Neuronal stem cell (in vitro differentiated cells): ENCODE results near the gene TP73.

ENCODE experiments used
- DNase-seq: peaks from one replicate; pipeline ENCODE4 v3.0.0-alpha.2; 2013; ENCODE audit warnings: low spot score
- H2AFZ ChIP-seq: one replicate; pipeline ENCODE4 v1.6.1; 2013; ENCODE audit warnings: mild to moderate bottlenecking, low read length, inconsistent platforms
- H2AK5ac ChIP-seq: 2 replicates; pipeline ENCODE4 v1.6.1; 2013; ENCODE audit warnings: low read depth, mild to moderate bottlenecking, inconsistent platforms, low read length, moderate library complexity, mixed read lengths
- H2BK120ac ChIP-seq: 2 replicates; pipeline ENCODE4 v1.6.1; 2013; ENCODE audit warnings: low read depth, mild to moderate bottlenecking, inconsistent platforms, low read length, moderate library complexity, mixed read lengths
- H2BK12ac ChIP-seq: one replicate; pipeline ENCODE4 v1.6.1; 2013; ENCODE audit warnings: low read length, inconsistent platforms
- H2BK15ac ChIP-seq: 2 replicates; pipeline ENCODE4 v1.6.1; 2013; ENCODE audit warnings: mild to moderate bottlenecking, low read length, inconsistent platforms, mixed read lengths
- H2BK5ac ChIP-seq: one replicate; pipeline ENCODE4 v1.6.1; 2013; ENCODE audit warnings: inconsistent platforms, mild to moderate bottlenecking, low read length, moderate library complexity
- H3K14ac ChIP-seq: one replicate; pipeline ENCODE4 v1.6.1; 2013; ENCODE audit warnings: low read length, inconsistent platforms
- H3K18ac ChIP-seq: 2 replicates; pipeline ENCODE4 v1.6.1; 2013; ENCODE audit warnings: low read length, inconsistent platforms
- H3K23ac ChIP-seq: 2 replicates; pipeline ENCODE4 v1.6.1; 2013; ENCODE audit warnings: low read depth, mild to moderate bottlenecking, mixed read lengths, low read length, inconsistent platforms; ENCODE audit not compliant: poor library complexity
- H3K27ac ChIP-seq: replicated peaks from 3 replicates; pipeline ENCODE4 v1.5.1; 2013; ENCODE audit warnings: low read length, inconsistent platforms
- H3K27me3 ChIP-seq, 3 experiments: 2 replicates each; pipeline ENCODE4 v1.6.1; 2013; ENCODE audit warnings: low read length in 3 of 3, mild to moderate bottlenecking in 2 of 3, inconsistent platforms in 1 of 3, low read depth in 1 of 3, mixed read lengths in 1 of 3, moderate library complexity in 1 of 3; ENCODE audit not compliant: control insufficient read depth in 3 of 3, insufficient read depth in 3 of 3
- H3K36me3 ChIP-seq, 2 donors: replicated peaks in 1 of 2; 2 replicates each; pipeline ENCODE4 v1.6.1; 2013; ENCODE audit warnings: low read length in 2 of 2; ENCODE audit not compliant: control insufficient read depth in 2 of 2, insufficient read depth in 2 of 2
- H3K4ac ChIP-seq: 2 replicates; pipeline ENCODE4 v1.6.1; 2013; ENCODE audit warnings: inconsistent platforms, mild to moderate bottlenecking, low read length, moderate library complexity
- H3K4me1 ChIP-seq, 2 donors: 1 replicate in 1 of 2; 2 replicates in 1 of 2; pipeline ENCODE4 v1.6.1; 2013; ENCODE audit warnings: low read length in 2 of 2, low read depth in 1 of 2; ENCODE audit not compliant: control insufficient read depth in 2 of 2, insufficient read depth in 1 of 2
- H3K4me2 ChIP-seq: one replicate; pipeline ENCODE4 v1.6.1; 2013; ENCODE audit warnings: mild to moderate bottlenecking, low read length, inconsistent platforms; ENCODE audit not compliant: insufficient read depth, poor library complexity, severe bottlenecking
- H3K4me3 ChIP-seq, 2 donors: 2 replicates each; pipeline ENCODE4 v1.5.1; 2013; ENCODE audit warnings: low read length in 2 of 2, mild to moderate bottlenecking in 2 of 2, inconsistent platforms in 1 of 2, moderate library complexity in 1 of 2
- H3K79me1 ChIP-seq: one replicate; pipeline ENCODE4 v1.6.1; 2013; ENCODE audit warnings: low read depth, mild to moderate bottlenecking, inconsistent platforms, low read length, moderate library complexity
- H3K9ac ChIP-seq: one replicate; pipeline ENCODE4 v1.6.1; 2013; ENCODE audit warnings: mild to moderate bottlenecking, low read depth, low read length, inconsistent platforms; ENCODE audit not compliant: poor library complexity
- H3K9me3 ChIP-seq, 2 donors: replicated peaks in 1 of 2; 2 replicates each; pipeline versions ENCODE3 to v1.6.1; 2013; ENCODE audit warnings: low read length in 2 of 2, mild to moderate bottlenecking in 2 of 2, inconsistent platforms in 1 of 2, low read depth in 1 of 2, mixed read lengths in 1 of 2, moderate library complexity in 1 of 2; ENCODE audit not compliant: control insufficient read depth in 2 of 2, insufficient read depth in 1 of 2
- H4K8ac ChIP-seq: one replicate; pipeline ENCODE4 v1.6.1; 2013; ENCODE audit warnings: low read depth, mild to moderate bottlenecking, inconsistent platforms, low read length, moderate library complexity
- H4K91ac ChIP-seq: one replicate; pipeline ENCODE4 v1.6.1; 2013; ENCODE audit warnings: low read length, low read depth, mild to moderate bottlenecking, inconsistent platforms; ENCODE audit not compliant: poor library complexity
- WGBS, 2 donors: extraction: QIAGEN DNeasy Blood & Tissue Kit; methylation state at CpG; one replicate each; pipeline ENCODE4 v1.1.7; 2013; ENCODE audit warnings: missing lambda C conversion rate in 2 of 2, mixed read lengths in 1 of 2; ENCODE audit not compliant: insufficient read length in 2 of 2, insufficient replicate concordance in 1 of 2; ENCODE audit errors: extremely low coverage in 2 of 2; 5-methylcytosine and 5-hydroxymethylcytosine counted together

TP73 gene

GRCh38 chr1:3607703-3608065, 44.6 kb upstream of the TP73 start:
- Histone ChIP-seq H2AK5ac (peak overlapping the region; percentile 91), H3K79me1 (peaks cover 44% of the 10 kb centered on the region), H4K91ac (no peak overlapping the region), H3K14ac (no peak overlapping the region), H3K4me3 (no peak overlapping the region), H2BK12ac (no peak overlapping the region), H3K36me3 (peaks cover 0 to 3% of the 10 kb centered on the region in 2 donors), H3K9ac (no peak overlapping the region), H3K27ac (peak overlapping the region; percentile 24), H3K4ac (no peak overlapping the region), H4K8ac (no peak overlapping the region), H2BK5ac (no peak overlapping the region), H3K23ac (no peak overlapping the region), H3K9me3 (peaks cover 0 to 4% of the 10 kb centered on the region in 2 donors), H2BK15ac (no peak overlapping the region), H3K4me2 (no peak overlapping the region), H3K4me1 (peaks cover 29 to 40% of the 10 kb centered on the region in 2 donors), H2AFZ (no peak overlapping the region), H3K18ac (peak overlapping the region; percentile 62), H2BK120ac (no peak overlapping the region), H3K27me3 (peaks cover 0 to 10% (median 9%) of the 10 kb centered on the region in 3 experiments)
- no CpG with 5 or more reads among the region's 18 CpGs for WGBS, 2 donors
- DNase-seq: no peak

DNA sequence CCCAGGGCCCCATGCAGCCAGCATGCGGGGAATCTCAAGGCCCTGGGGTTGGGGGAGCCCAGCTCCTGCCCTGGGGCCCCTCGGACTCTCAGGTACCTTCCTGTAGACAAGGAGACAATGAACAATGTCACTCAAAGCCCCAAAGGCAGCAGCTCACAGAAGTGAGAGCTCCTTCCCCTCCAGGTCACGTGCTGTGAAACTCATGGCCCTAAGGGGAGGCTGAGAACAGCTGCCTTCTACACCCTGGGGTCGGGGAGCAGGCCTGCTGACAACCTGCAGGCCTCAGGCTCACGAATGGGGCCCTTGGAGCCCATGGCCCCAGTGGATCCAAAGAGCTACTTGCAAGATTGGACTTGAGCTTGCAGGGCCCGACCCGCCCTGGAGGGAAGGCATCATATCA, 44.2 kb upstream of the TP73 start:
- Histone ChIP-seq H3K36me3 (peaks cover 0 to 3% of the 10 kb centered on the region in 2 donors), H3K9ac (no peak overlapping the region), H2AFZ (no peak overlapping the region), H3K18ac (peak overlapping the region; percentile 80), H2BK12ac (peak overlapping the region; percentile 86), H3K4me3 (no peak overlapping the region), H2BK120ac (peak overlapping the region; percentile 83), H3K9me3 (peaks cover 0 to 4% of the 10 kb centered on the region in 2 donors), H3K23ac (peak overlapping the region; percentile 20), H2BK5ac (no peak overlapping the region), H4K91ac (no peak overlapping the region), H2AK5ac (peak overlapping the region; percentile 91), H2BK15ac (no peak overlapping the region), H4K8ac (no peak overlapping the region), H3K14ac (no peak overlapping the region), H3K27ac (peak overlapping the region; percentile 38), H3K4ac (no peak overlapping the region), H3K4me1 (peaks cover 33 to 45% of the 10 kb centered on the region in 2 donors), H3K27me3 (peaks cover 0 to 13% (median 12%) of the 10 kb centered on the region in 3 experiments), H3K4me2 (no peak overlapping the region), H3K79me1 (peaks cover 41% of the 10 kb centered on the region)
- no CpG with 5 or more reads among the region's 7 CpGs for WGBS, 2 donors
- no peak for DNase-seq

GRCh38 chr1:3609016-3609768, 43.1 kb upstream of the TP73 start:
- H3K9me3 ChIP-seq: peaks cover 0 to 4% of the 10 kb centered on the region in 2 donors
- H2BK120ac ChIP-seq: peak overlapping the region; percentile 33
- no peak overlapping the region for H3K4ac ChIP-seq
- H2BK15ac ChIP-seq: peak overlapping the region; percentile 94
- WGBS, 2 donors: no CpG with 5 or more reads among the region's 22 CpGs
- H3K79me1 ChIP-seq: peaks cover 34% of the 10 kb centered on the region
- peak overlapping the region; percentile 90 for H3K4me2 ChIP-seq
- peak overlapping the region; percentile 41 for H3K14ac ChIP-seq
- H4K91ac ChIP-seq: peak overlapping the region; percentile 86
- H3K18ac ChIP-seq: peak overlapping the region; percentile 76
- no peak overlapping the region for H3K27ac ChIP-seq
- peak overlapping the region in 1 of 2 donors; percentile 56 for H3K4me3 ChIP-seq
- no peak overlapping the region for H4K8ac ChIP-seq
- peak overlapping the region; percentile 28 for H2BK5ac ChIP-seq
- H2BK12ac ChIP-seq: peak overlapping the region; percentile 33
- peaks cover 0 to 3% of the 10 kb centered on the region in 2 donors for H3K36me3 ChIP-seq
- H2AFZ ChIP-seq: no peak overlapping the region
- peaks cover 0 to 20% (median 12%) of the 10 kb centered on the region in 3 experiments for H3K27me3 ChIP-seq
- no peak for DNase-seq
- peak overlapping the region; percentile 70 for H3K23ac ChIP-seq
- H3K9ac ChIP-seq: peak overlapping the region; percentile 89
- peaks cover 44 to 53% of the 10 kb centered on the region in 2 donors for H3K4me1 ChIP-seq
- H2AK5ac ChIP-seq: peak overlapping the region; percentile 91

DNA sequence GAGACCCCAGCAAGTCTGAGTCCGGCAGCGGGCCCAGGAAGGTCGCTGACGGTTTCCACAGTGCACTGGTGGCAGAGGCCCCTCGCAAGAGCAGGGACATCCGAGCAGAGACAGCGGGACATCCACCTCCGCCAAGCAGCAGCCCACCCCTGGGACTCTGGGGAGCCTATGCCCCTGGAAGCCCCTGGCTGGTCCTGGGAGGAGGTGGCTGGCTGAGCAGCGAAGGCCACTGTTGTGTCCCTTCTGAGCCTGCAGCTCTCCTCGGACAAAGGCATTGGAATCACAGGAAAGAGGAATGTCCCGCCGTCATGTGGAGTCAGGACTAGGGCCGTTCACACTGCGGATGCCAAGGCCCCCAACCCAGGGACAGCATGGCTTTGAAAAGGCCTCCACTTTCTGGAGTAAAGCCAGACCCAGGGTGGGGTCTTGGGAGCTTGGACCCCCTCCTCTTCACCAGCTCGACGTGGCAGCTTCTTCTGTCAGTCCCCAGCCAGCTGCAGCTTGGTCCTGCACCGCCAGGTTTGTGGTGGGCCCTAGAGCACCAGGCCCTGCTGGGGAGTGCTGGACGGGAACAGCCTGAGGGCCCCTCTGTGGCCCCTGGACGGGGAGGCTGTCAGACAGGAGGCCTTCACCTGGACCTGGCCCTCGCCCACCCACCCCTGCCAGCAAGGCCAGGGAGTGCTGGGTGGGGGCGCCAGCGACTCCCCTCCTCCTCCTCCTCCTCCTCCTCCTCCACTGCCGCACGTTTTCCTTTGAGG, 42.4 kb upstream of the TP73 start:
- peak overlapping the region; percentile 41 for H3K14ac ChIP-seq
- H2AFZ ChIP-seq: peak overlapping the region; percentile 78
- no peak overlapping the region for H4K8ac ChIP-seq
- peaks cover 0 to 25% (median 12%) of the 10 kb centered on the region in 3 experiments for H3K27me3 ChIP-seq
- peak overlapping the region; percentile 33 for H2BK120ac ChIP-seq
- peak overlapping the region; percentile 77 for H3K18ac ChIP-seq
- peak overlapping the region; percentile 91 for H2AK5ac ChIP-seq
- H3K23ac ChIP-seq: no peak overlapping the region
- no peak for DNase-seq
- peak overlapping the region; percentile 70 for H3K9ac ChIP-seq
- peak overlapping the region; percentile 33 for H2BK12ac ChIP-seq
- peaks cover 0 to under 1% of the 10 kb centered on the region in 2 donors for H3K9me3 ChIP-seq
- peaks cover 28% of the 10 kb centered on the region for H3K79me1 ChIP-seq
- H3K36me3 ChIP-seq: no peaks in the 10 kb centered on the region
- H2BK15ac ChIP-seq: peak overlapping the region; percentile 94
- no CpG with 5 or more reads among the region's 24 CpGs for WGBS, 2 donors
- no peak overlapping the region for H3K4ac ChIP-seq
- H2BK5ac ChIP-seq: peak overlapping the region; percentile 28
- peak overlapping the region; percentile 86 for H4K91ac ChIP-seq
- H3K4me2 ChIP-seq: peak overlapping the region; percentile 90
- H3K27ac ChIP-seq: no peak overlapping the region
- H3K4me3 ChIP-seq: peak overlapping the region in 1 of 2 donors; percentile 56
- peaks cover 48 to 56% of the 10 kb centered on the region in 2 donors for H3K4me1 ChIP-seq
